Measurements from ENCODE around the gene KRTAP9-3.

DNA sequence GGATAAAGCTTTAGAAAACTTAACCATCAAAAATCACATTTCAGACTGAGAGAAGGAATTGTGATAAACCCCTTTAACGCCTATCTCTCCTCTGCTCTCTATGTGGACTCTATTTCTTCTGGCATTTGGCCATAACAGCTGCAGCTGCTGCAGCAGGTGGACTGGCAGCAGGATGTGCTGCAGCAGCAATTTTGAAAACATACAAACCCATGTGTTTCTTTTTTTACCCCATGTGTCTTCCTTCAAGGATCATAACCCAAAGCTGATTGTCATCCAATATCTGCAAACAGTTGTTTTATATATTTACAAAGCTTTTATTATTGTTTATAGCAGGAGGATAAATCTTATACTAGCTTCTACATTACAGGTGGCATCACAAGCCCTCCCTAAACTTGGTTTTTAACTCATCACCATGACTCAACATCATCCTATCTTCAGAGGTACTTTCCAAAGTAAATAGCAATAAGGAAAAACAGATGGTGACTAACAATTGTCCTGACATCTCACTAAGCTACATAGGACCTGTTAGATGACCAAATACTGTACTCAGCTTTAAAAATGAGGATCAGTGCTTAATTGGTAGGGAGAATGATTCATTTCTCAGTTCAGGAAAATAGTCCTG is 20.3 kb upstream of the KRTAP9-3 start:
- no peak for TF ChIP-seq SRF (IDR thresholded peaks at IDR 0.05; ENCODE audit: low read depth in 2 of 2, low read length in 2 of 2)
- TF ChIP-seq TCF7 (IDR thresholded peaks at IDR 0.05; ENCODE audit: borderline replicate concordance), result no peak
